Neural cell (in vitro differentiated cells): ENCODE measurements around the gene TTPAL. TPM values are rescaled to one million over a fixed set of nuclear protein-coding genes. Genes with fewer than 3 reads are reported as not detected.

Experiments used
- H2AFZ ChIP-seq: fragments of 200-600, 300-800 bp; sonication (generic), shearing (Covaris generic); 2 replicates; pipeline ENCODE4 v1.6.0; 2014; ENCODE audit warnings: low read depth, mild to moderate bottlenecking, antibody characterized with exemption, low read length, moderate library complexity
- H3F3A ChIP-seq: fragments of 200-600 bp; shearing (Covaris generic); 2 replicates; pipeline ENCODE4 v1.6.1; 2016; ENCODE audit warnings: mild to moderate bottlenecking, moderate library complexity, mixed read lengths, antibody characterized with exemption, low read length; ENCODE audit not compliant: insufficient read depth, poor library complexity, severe bottlenecking
- H3K27ac ChIP-seq: fragments of 200-600, 300-800 bp; sonication (generic), shearing (Covaris generic); 2 replicates; pipeline ENCODE4 v1.5.1; 2014; ENCODE audit warnings: mild to moderate bottlenecking, low read length, moderate library complexity
- H3K27me3 ChIP-seq: fragments of 300-800, 200-600 bp; sonication (generic), shearing (Covaris generic); 2 replicates; pipeline ENCODE4 v1.6.0; 2014; ENCODE audit warnings: mild to moderate bottlenecking, low read depth, low read length, moderate library complexity; ENCODE audit not compliant: insufficient read depth
- H3K36me3 ChIP-seq: fragments of 300-800, 200-600 bp; sonication (generic), shearing (Covaris generic); 2 replicates; pipeline ENCODE4 v1.5.1; 2014; ENCODE audit warnings: mild to moderate bottlenecking, antibody characterized with exemption, low read length, moderate library complexity; ENCODE audit not compliant: insufficient read depth
- H3K4me2 ChIP-seq: fragments of 300-800, 200-600 bp; sonication (generic), shearing (Covaris generic); 2 replicates; pipeline ENCODE4 v1.6.0; 2014; ENCODE audit warnings: mild to moderate bottlenecking, low read length
- H3K4me3 ChIP-seq: fragments of 300-800, 200-600 bp; sonication (generic), shearing (Covaris generic); 2 replicates; pipeline ENCODE4 v1.5.1; 2014; ENCODE audit warnings: mild to moderate bottlenecking, low read length, moderate library complexity
- H3K79me2 ChIP-seq: fragments of 200-600 bp; shearing (Covaris generic); replicated peaks from 2 replicates; pipeline ENCODE4 v1.6.0; 2014; ENCODE audit warnings: mild to moderate bottlenecking, low read length, moderate library complexity; ENCODE audit not compliant: insufficient read depth
- H3K9ac ChIP-seq: fragments of 300-800, 200-600 bp; sonication (generic), shearing (Covaris generic); 2 replicates; pipeline ENCODE4 v1.6.1; 2016; ENCODE audit warnings: mild to moderate bottlenecking, low read length, mixed read lengths
- H3K9me2 ChIP-seq: fragments of 200-600 bp; shearing (Covaris generic); 2 replicates; pipeline ENCODE4 v1.6.1; 2016; ENCODE audit warnings: mild to moderate bottlenecking, low read length, mixed read lengths; ENCODE audit not compliant: insufficient read depth
- H3K9me3 ChIP-seq: fragments of 200-600, 300-800 bp; sonication (generic), shearing (Covaris generic); 2 replicates; pipeline ENCODE4 v1.6.1; 2016; ENCODE audit warnings: mild to moderate bottlenecking, mixed run types, low read length, moderate library complexity, mixed read lengths
- H4K20me1 ChIP-seq: fragments of 200-600 bp; shearing (Covaris generic); 2 replicates; pipeline ENCODE4 v1.6.1; 2016; ENCODE audit warnings: mild to moderate bottlenecking, mixed run types; ENCODE audit not compliant: insufficient read depth
- CTCF ChIP-seq: fragments of 450-650 bp; IDR thresholded peaks from 2 replicates; pipeline ENCODE4 v1.5.1; 2014; ENCODE audit warnings: antibody characterized with exemption, mild to moderate bottlenecking, moderate library complexity; ENCODE audit not compliant: poor library complexity, severe bottlenecking
- EP300 ChIP-seq: fragments of 450-650 bp; conservative IDR thresholded peaks from 2 replicates; pipeline ENCODE4 v1.6.1; 2014; ENCODE audit warnings: antibody characterized with exemption, mild to moderate bottlenecking, moderate library complexity; ENCODE audit not compliant: poor library complexity, severe bottlenecking
- EZH2 ChIP-seq: fragments of 200-600, 300-800 bp; shearing (Covaris generic), sonication (generic); IDR thresholded peaks from 2 replicates; pipeline ENCODE4 v1.6.1; 2014; ENCODE audit warnings: antibody characterized with exemption, low read length, borderline replicate concordance, mild to moderate bottlenecking; ENCODE audit not compliant: insufficient read depth, poor library complexity, severe bottlenecking
- MXI1 ChIP-seq: fragments of 450-650 bp; conservative IDR thresholded peaks from 2 replicates; pipeline ENCODE4 v1.6.1; 2014; ENCODE audit warnings: antibody characterized with exemption, mild to moderate bottlenecking; ENCODE audit not compliant: poor library complexity, severe bottlenecking
- POLR2AphosphoS5 ChIP-seq: IDR thresholded peaks from 2 replicates; pipeline ENCODE4 v1.6.1; 2012
- RAD21 ChIP-seq: fragments of 450-650 bp; conservative IDR thresholded peaks from 2 replicates; pipeline ENCODE4 v1.6.1; 2014; ENCODE audit warnings: antibody characterized with exemption, mild to moderate bottlenecking, moderate library complexity
- REST ChIP-seq: IDR thresholded peaks from 2 replicates; pipeline ENCODE4 v1.6.1; 2012; ENCODE audit warnings: borderline replicate concordance
- SMC3 ChIP-seq: fragments of 450-650 bp; conservative IDR thresholded peaks from 2 replicates; pipeline ENCODE4 v1.6.1; 2014; ENCODE audit warnings: antibody characterized with exemption, mild to moderate bottlenecking, moderate library complexity; ENCODE audit not compliant: poor library complexity
- TAF1 ChIP-seq: IDR thresholded peaks from 2 replicates; pipeline ENCODE4 v1.6.1; 2012; ENCODE audit warnings: low read depth
- polyA plus RNA-seq: library from polyadenylated mRNA; depleted of rRNA; stranded (reverse); fragments of >200 nt; gene quantifications from 2 replicates; pipeline ENCODE4 v1.2.3, GENCODE V29; 2014

Gene TTPAL
- polyA plus RNA-seq, 1 donor from 2014 or later: 11.2 TPM

DNA sequence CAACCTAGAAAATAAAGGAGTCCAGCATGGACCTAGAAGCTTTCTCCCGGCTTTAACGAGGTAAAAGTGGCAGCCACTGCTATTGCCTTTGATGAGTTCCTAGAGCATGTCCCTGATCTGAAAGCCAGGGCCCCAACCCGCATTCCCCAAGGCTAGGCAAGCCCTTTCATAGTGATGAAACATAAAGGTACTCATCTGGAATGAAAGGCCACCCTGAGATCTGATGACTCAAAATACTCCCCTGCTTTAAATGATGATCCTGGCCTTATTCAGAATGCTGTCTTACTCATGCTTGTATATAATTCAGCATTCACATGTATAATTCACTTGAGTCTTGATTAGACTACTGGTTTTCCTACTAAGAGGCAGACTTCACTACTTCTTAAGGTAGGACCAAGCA lies 21.3 kb downstream of the TTPAL start:
- H3K9ac ChIP-seq: no peak overlapping the region
- H3K27ac ChIP-seq: no peak overlapping the region
- no peaks in the 10 kb centered on the region for H3K36me3 ChIP-seq
- TF ChIP-seq RAD21: no peak
- no peak for TF ChIP-seq CTCF
- TF ChIP-seq EP300: no peak
- TF ChIP-seq REST: no peak
- no peak for TF ChIP-seq SMC3
- TF ChIP-seq EZH2: no peak
- no peak for TF ChIP-seq POLR2AphosphoS5
- no peak for TF ChIP-seq TAF1
- no peak for TF ChIP-seq MXI1
- H4K20me1 ChIP-seq: no peaks in the 10 kb centered on the region
- no peaks in the 10 kb centered on the region for H3K9me2 ChIP-seq
- H3K9me3 ChIP-seq: no peaks in the 10 kb centered on the region
- H2AFZ ChIP-seq: no peak overlapping the region
- no peaks in the 10 kb centered on the region for H3F3A ChIP-seq
- no peaks in the 10 kb centered on the region for H3K79me2 ChIP-seq
- no peak overlapping the region for H3K4me2 ChIP-seq
- H3K4me3 ChIP-seq: no peak overlapping the region
- no peaks in the 10 kb centered on the region for H3K27me3 ChIP-seq

- Histone ChIP-seq H2AFZ (no peak overlapping the region), H3F3A (no peaks in the 10 kb centered on the region), H3K9ac (no peak overlapping the region), H3K9me3 (no peaks in the 10 kb centered on the region), H3K27me3 (no peaks in the 10 kb centered on the region), H3K9me2 (no peaks in the 10 kb centered on the region), H3K79me2 (no peaks in the 10 kb centered on the region), H3K4me2 (no peak overlapping the region), H4K20me1 (no peaks in the 10 kb centered on the region), H3K4me3 (no peak overlapping the region), H3K27ac (no peak overlapping the region), H3K36me3 (no peaks in the 10 kb centered on the region)
- TF ChIP-seq EP300 (no peak), CTCF (no peak), RAD21 (no peak), REST (no peak), SMC3 (no peak), EZH2 (no peak), TAF1 (no peak), POLR2AphosphoS5 (no peak), MXI1 (no peak)
Measured at GRCh38 chr20:44497761-44498160, 22.1 kb downstream of the TTPAL start.
